ENCODE measurements around the gene CCL24.

DNA sequence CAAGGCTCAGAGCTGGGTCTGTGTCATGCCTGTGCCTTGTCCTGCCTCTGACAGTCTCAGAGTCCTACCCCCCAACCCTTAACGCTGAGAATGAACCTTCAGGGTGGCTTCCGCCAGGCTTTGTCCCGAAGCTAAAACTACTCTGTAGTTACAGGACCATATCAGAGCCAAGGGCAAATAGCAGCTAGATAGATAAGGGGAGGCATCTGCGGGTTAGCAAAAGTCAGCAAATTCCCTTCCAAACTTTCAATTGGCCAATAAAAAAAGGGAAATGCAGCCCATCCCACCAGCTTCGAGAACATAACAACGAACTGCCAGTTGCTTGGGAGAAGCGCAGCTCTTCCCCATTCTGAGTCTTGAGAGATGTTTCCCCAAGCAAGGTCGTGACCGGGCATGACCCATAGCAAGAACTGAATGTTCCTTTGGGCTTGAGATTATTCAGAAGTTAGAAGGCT lies 17.7 kb downstream of the CCL24 start:
- no peak for TF ChIP-seq SIN3A (IDR thresholded peaks at IDR 0.05; ENCODE audit: borderline replicate concordance, insufficient read depth, low read depth, low read length)
- no peak for TF ChIP-seq POLR2AphosphoS5 (IDR thresholded peaks at IDR 0.05; ENCODE audit: low read depth, low read length)
- TF ChIP-seq, protein P1, sequence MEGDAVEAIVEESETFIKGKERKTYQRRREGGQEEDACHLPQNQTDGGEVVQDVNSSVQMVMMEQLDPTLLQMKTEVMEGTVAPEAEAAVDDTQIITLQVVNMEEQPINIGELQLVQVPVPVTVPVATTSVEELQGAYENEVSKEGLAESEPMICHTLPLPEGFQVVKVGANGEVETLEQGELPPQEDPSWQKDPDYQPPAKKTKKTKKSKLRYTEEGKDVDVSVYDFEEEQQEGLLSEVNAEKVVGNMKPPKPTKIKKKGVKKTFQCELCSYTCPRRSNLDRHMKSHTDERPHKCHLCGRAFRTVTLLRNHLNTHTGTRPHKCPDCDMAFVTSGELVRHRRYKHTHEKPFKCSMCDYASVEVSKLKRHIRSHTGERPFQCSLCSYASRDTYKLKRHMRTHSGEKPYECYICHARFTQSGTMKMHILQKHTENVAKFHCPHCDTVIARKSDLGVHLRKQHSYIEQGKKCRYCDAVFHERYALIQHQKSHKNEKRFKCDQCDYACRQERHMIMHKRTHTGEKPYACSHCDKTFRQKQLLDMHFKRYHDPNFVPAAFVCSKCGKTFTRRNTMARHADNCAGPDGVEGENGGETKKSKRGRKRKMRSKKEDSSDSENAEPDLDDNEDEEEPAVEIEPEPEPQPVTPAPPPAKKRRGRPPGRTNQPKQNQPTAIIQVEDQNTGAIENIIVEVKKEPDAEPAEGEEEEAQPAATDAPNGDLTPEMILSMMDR (IDR thresholded peaks at IDR 0.05), result no peak
- TF ChIP-seq, protein P2, sequence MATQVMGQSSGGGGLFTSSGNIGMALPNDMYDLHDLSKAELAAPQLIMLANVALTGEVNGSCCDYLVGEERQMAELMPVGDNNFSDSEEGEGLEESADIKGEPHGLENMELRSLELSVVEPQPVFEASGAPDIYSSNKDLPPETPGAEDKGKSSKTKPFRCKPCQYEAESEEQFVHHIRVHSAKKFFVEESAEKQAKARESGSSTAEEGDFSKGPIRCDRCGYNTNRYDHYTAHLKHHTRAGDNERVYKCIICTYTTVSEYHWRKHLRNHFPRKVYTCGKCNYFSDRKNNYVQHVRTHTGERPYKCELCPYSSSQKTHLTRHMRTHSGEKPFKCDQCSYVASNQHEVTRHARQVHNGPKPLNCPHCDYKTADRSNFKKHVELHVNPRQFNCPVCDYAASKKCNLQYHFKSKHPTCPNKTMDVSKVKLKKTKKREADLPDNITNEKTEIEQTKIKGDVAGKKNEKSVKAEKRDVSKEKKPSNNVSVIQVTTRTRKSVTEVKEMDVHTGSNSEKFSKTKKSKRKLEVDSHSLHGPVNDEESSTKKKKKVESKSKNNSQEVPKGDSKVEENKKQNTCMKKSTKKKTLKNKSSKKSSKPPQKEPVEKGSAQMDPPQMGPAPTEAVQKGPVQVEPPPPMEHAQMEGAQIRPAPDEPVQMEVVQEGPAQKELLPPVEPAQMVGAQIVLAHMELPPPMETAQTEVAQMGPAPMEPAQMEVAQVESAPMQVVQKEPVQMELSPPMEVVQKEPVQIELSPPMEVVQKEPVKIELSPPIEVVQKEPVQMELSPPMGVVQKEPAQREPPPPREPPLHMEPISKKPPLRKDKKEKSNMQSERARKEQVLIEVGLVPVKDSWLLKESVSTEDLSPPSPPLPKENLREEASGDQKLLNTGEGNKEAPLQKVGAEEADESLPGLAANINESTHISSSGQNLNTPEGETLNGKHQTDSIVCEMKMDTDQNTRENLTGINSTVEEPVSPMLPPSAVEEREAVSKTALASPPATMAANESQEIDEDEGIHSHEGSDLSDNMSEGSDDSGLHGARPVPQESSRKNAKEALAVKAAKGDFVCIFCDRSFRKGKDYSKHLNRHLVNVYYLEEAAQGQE (IDR thresholded peaks at IDR 0.05; ENCODE audit: insufficient read depth in 1 of 2, low read depth in 2 of 2, low read length in 1 of 2), result no peak
